Adrenal gland (tissue), 5 donors: ENCODE measurements around the gene SLC16A10.

ENCODE experiments used
- CTCF ChIP-seq, 6 experiments: fragments of 450-650 bp in 4 of 6; fragments of 200-600 bp in 2 of 6; sonication (generic) in 1 of 6; IDR thresholded peaks; 1 replicate in 5 of 6; 2 replicates in 1 of 6; pipeline versions ENCODE4 v1.5.1 to v1.8.0; 2016 to 2021; ENCODE audit warnings: antibody characterized with exemption in 6 of 6, mild to moderate bottlenecking in 2 of 6, moderate library complexity in 1 of 6
- POLR2A ChIP-seq, 2 donors: fragments of 450-650 bp; IDR thresholded peaks; one replicate each; pipeline ENCODE4 v1.6.1; 2017; ENCODE audit warnings: antibody characterized with exemption in 2 of 2, mild to moderate bottlenecking in 2 of 2, moderate library complexity in 1 of 2
- donor health status: DM: no; HTN: no; CAD: no.

GRCh38 chr6:111267764-111268333, 180.5 kb downstream of the SLC16A10 start:
- no peak for TF ChIP-seq CTCF (IDR thresholded peaks at IDR 0.05)
- no peak for TF ChIP-seq POLR2A (IDR thresholded peaks at IDR 0.05)
